ENCODE results near the gene CHID1.

The CHID1 gene

GRCh38 chr11:864898-865297, 45.7 kb downstream of the CHID1 start:
- DNase-seq (ENCODE audit: low spot score) = no peak
- H3K36me3 Mint-ChIP-seq (ENCODE audit: low read depth) = no peaks in the 10 kb centered on the region
- no peaks in the 10 kb centered on the region for H3K9me3 Mint-ChIP-seq
- no peak overlapping the region for H3K27ac Mint-ChIP-seq
- no peaks in the 10 kb centered on the region for H3K4me1 Mint-ChIP-seq (ENCODE audit: low read depth)
- H3K27me3 Mint-ChIP-seq (ENCODE audit: low read depth) = no peaks in the 10 kb centered on the region
- H3K4me3 Mint-ChIP-seq = no peak overlapping the region

- H3K4me3 Mint-ChIP-seq = no peak overlapping the region
- H3K27ac Mint-ChIP-seq = no peak overlapping the region
- no peaks in the 10 kb centered on the region for H3K27me3 Mint-ChIP-seq (ENCODE audit: low read depth)
- no peak for DNase-seq (ENCODE audit: low spot score)
- H3K36me3 Mint-ChIP-seq (ENCODE audit: low read depth) = no peaks in the 10 kb centered on the region
- H3K4me1 Mint-ChIP-seq (ENCODE audit: low read depth) = no peaks in the 10 kb centered on the region
- H3K9me3 Mint-ChIP-seq = no peaks in the 10 kb centered on the region
These were observed 46.4 kb downstream of the CHID1 start for GRCh38 chr11:863910-864827.

GRCh38 chr11:863023-863909, 47.3 kb downstream of the CHID1 start:
- no peaks in the 10 kb centered on the region for H3K27me3 Mint-ChIP-seq (ENCODE audit: low read depth)
- no peaks in the 10 kb centered on the region for H3K36me3 Mint-ChIP-seq (ENCODE audit: low read depth)
- no peak for DNase-seq (ENCODE audit: low spot score)
- no peak overlapping the region for H3K27ac Mint-ChIP-seq
- H3K4me3 Mint-ChIP-seq = no peak overlapping the region
- H3K4me1 Mint-ChIP-seq (ENCODE audit: low read depth) = no peaks in the 10 kb centered on the region
- H3K9me3 Mint-ChIP-seq = no peaks in the 10 kb centered on the region

DNA sequence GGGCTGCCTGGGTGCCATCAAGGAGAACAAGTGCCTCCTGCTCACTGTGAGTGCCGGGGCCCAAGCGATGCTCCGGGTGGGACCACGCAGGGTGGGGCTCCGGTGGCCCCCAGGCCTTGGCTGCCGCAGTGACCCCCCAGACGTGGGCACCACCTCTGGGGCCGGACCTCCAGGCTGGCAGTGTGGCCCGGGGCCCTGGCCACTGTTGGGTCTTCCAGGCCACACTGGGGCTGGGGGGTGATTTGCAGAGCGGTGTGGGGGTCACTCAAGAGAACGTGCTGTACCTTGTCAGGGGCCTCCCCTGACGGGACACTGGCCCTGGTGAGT, 48.0 kb downstream of the CHID1 start:
- H3K9me3 Mint-ChIP-seq = no peaks in the 10 kb centered on the region
- DNase-seq (ENCODE audit: low spot score) = no peak
- no peak overlapping the region for H3K27ac Mint-ChIP-seq
- no peaks in the 10 kb centered on the region for H3K36me3 Mint-ChIP-seq (ENCODE audit: low read depth)
- no peaks in the 10 kb centered on the region for H3K27me3 Mint-ChIP-seq (ENCODE audit: low read depth)
- H3K4me1 Mint-ChIP-seq (ENCODE audit: low read depth) = no peaks in the 10 kb centered on the region
- H3K4me3 Mint-ChIP-seq = no peak overlapping the region

GRCh38 chr11:862081-862661, 48.4 kb downstream of the CHID1 start:
- H3K27ac Mint-ChIP-seq = no peak overlapping the region
- no peak for DNase-seq (ENCODE audit: low spot score)
- no peaks in the 10 kb centered on the region for H3K4me1 Mint-ChIP-seq (ENCODE audit: low read depth)
- H3K9me3 Mint-ChIP-seq = no peaks in the 10 kb centered on the region
- no peaks in the 10 kb centered on the region for H3K36me3 Mint-ChIP-seq (ENCODE audit: low read depth)
- H3K4me3 Mint-ChIP-seq = no peak overlapping the region
- no peaks in the 10 kb centered on the region for H3K27me3 Mint-ChIP-seq (ENCODE audit: low read depth)

DNA sequence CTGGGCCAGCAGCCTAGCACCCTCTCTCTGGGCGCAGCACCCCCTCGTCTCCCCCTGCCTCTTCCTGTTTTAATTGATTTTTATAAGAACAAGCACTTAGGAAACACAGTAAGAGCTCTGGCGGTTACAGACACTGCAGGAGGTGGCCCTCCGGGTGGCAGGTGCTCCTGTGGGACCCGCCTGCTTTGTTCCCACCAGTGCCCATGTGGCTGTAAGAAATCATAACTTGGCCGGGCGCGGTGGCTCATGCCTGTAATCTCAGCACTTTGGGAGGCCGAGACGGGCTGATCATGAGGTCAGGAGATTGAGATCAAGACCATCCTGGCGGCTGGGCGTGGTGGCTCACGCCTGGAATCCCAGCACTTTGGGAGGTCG, 49.5 kb downstream of the CHID1 start:
- no peaks in the 10 kb centered on the region for H3K4me1 Mint-ChIP-seq (ENCODE audit: low read depth)
- no peak for DNase-seq (ENCODE audit: low spot score)
- H3K9me3 Mint-ChIP-seq = no peaks in the 10 kb centered on the region
- H3K36me3 Mint-ChIP-seq (ENCODE audit: low read depth) = no peaks in the 10 kb centered on the region
- no peaks in the 10 kb centered on the region for H3K27me3 Mint-ChIP-seq (ENCODE audit: low read depth)
- no peak overlapping the region for H3K27ac Mint-ChIP-seq
- no peak overlapping the region for H3K4me3 Mint-ChIP-seq

GRCh38 chr11:860234-861104, 50.1 kb downstream of the CHID1 start:
- Mint-ChIP-seq H3K4me1 (ENCODE audit: low read depth) (no peaks in the 10 kb centered on the region), H3K9me3 (no peaks in the 10 kb centered on the region), H3K4me3 (no peak overlapping the region), H3K36me3 (ENCODE audit: low read depth) (no peaks in the 10 kb centered on the region), H3K27ac (no peak overlapping the region), H3K27me3 (ENCODE audit: low read depth) (no peaks in the 10 kb centered on the region)
- no peak for DNase-seq (ENCODE audit: low spot score)

DNA sequence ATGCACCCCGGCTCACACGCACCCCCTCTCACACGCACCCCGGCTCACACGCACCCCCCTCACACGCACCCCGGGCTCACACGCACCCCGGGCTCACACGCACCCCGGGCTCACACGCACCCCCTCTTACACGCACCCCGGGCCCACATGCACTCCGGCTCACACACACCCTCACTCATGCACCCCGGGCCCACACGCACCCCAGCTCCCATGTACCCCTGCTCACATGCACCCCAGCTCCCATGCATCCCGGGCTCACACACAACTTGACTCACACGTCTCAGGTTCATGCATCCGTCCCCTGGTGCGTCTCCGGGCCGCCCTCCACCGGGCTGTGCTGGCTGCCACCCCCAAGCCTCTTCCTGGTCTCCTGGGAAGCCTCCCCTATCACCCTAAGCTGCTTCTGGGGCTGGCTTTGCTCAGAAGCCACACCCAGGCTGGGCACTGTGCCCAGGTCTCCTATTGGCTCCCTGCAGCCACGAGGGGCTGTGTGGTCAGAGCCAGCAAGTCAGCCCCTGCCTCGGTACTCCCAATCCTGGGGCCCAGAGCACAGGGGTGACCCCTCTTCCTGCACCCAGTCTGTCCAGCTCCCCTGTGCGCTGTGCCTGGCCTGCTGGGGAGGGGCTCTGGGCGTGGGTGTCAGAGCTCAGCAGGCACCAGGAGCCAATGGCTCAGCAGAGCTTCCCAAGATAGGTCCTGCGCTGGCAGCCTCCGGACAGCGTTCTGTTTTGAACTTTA, 51.0 kb downstream of the CHID1 start:
- Mint-ChIP-seq H3K9me3 (no peaks in the 10 kb centered on the region), H3K27me3 (ENCODE audit: low read depth) (no peaks in the 10 kb centered on the region), H3K27ac (no peak overlapping the region), H3K4me3 (no peak overlapping the region), H3K4me1 (ENCODE audit: low read depth) (no peaks in the 10 kb centered on the region), H3K36me3 (ENCODE audit: low read depth) (no peaks in the 10 kb centered on the region)
- no peak for DNase-seq (ENCODE audit: low spot score)

- Mint-ChIP-seq H3K4me1 (ENCODE audit: low read depth) (no peaks in the 10 kb centered on the region), H3K9me3 (no peaks in the 10 kb centered on the region), H3K27me3 (ENCODE audit: low read depth) (no peaks in the 10 kb centered on the region), H3K4me3 (no peak overlapping the region), H3K36me3 (ENCODE audit: low read depth) (no peaks in the 10 kb centered on the region), H3K27ac (no peak overlapping the region)
- DNase-seq (ENCODE audit: low spot score) = no peak
These were observed 51.8 kb downstream of the CHID1 start for GRCh38 chr11:858762-859339.

DNA sequence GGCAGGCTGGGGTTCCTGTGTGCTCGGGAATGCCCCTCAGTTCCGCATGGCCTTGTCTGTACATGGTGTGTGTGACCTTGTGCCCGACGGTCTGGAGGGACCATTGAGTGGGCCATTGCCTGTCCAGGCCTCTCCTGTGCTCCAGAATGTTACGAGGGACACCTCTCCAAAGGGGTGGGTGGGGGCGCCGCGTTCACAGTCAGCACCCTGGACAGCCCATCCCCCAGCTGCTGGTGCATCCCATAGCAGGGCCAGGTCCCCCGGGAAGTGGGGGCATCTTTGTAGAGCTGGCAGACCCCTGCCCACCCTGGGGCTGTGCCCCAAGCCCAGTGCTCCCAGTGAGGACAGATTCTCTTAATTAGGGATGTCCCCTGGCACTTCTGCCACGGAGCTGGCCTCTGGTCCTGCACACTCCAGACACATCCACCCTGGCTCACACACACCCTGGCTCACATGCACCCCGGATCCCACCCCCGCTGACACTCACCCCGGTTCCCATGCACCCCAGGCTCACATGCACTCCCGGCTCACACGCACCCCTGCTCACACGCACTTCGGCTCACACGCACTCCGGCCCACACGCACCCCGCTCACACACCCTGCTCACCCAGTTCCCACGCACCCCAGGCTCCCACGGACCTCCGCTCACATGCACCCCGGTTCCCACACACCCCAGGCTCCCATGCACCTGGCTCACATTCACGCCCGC, 52.4 kb downstream of the CHID1 start:
- Mint-ChIP-seq H3K27me3 (ENCODE audit: low read depth) (no peaks in the 10 kb centered on the region), H3K36me3 (ENCODE audit: low read depth) (no peaks in the 10 kb centered on the region), H3K4me3 (no peak overlapping the region), H3K27ac (no peak overlapping the region), H3K9me3 (no peaks in the 10 kb centered on the region), H3K4me1 (ENCODE audit: low read depth) (no peaks in the 10 kb centered on the region)
- DNase-seq (ENCODE audit: low spot score) = no peak

DNA sequence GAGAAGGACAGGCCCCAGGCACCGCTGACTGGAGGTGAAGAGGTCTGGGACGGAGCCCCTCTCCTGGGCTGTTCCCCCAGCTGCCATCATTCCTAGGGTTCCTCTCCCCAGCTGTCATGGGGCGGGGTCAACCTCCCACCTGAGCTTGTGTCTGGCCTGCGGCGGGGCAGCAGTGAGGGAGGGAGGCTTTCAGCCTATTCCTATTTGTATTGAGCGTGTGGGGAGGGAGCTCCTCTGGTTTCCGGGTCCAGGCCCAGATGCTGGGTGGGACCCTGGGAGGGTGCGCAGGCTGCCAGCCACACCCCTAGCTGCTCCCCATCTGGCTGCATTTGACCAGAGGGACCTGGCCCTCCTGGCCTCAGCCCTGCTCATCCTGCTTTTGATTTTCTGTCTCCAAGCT, 54.2 kb downstream of the CHID1 start:
- Mint-ChIP-seq H3K4me1 (ENCODE audit: low read depth) (no peaks in the 10 kb centered on the region), H3K27ac (no peak overlapping the region), H3K4me3 (no peak overlapping the region), H3K27me3 (ENCODE audit: low read depth) (no peaks in the 10 kb centered on the region), H3K9me3 (no peaks in the 10 kb centered on the region), H3K36me3 (ENCODE audit: low read depth) (no peaks in the 10 kb centered on the region)
- no peak for DNase-seq (ENCODE audit: low spot score)

- H3K4me1 Mint-ChIP-seq (ENCODE audit: low read depth) = no peaks in the 10 kb centered on the region
- no peak overlapping the region for H3K27ac Mint-ChIP-seq
- no peaks in the 10 kb centered on the region for H3K27me3 Mint-ChIP-seq (ENCODE audit: low read depth)
- no peaks in the 10 kb centered on the region for H3K9me3 Mint-ChIP-seq
- no peak for DNase-seq (ENCODE audit: low spot score)
- no peak overlapping the region for H3K4me3 Mint-ChIP-seq
- no peaks in the 10 kb centered on the region for H3K36me3 Mint-ChIP-seq (ENCODE audit: low read depth)
These were observed 54.8 kb downstream of the CHID1 start for GRCh38 chr11:855796-856195.

Data from T-helper 2 cell treated with Interferon-gamma antibody and Interleukin-4, amounts not matched to agents 5 μg/mL and 100 μg/mL, for 36 hours (primary cell).